Neural cell (in vitro differentiated cells): ENCODE measurements around the gene BCL6B. TPM values are rescaled to one million over a fixed set of nuclear protein-coding genes. Genes with fewer than 3 reads are reported as not detected.

Source experiments
- H2AFZ ChIP-seq: fragments of 200-600, 300-800 bp; sonication (generic), shearing (Covaris generic); 2 replicates; pipeline ENCODE4 v1.6.0; 2014; ENCODE audit warnings: low read depth, mild to moderate bottlenecking, antibody characterized with exemption, low read length, moderate library complexity
- H3F3A ChIP-seq: fragments of 200-600 bp; shearing (Covaris generic); 2 replicates; pipeline ENCODE4 v1.6.1; 2016; ENCODE audit warnings: mild to moderate bottlenecking, moderate library complexity, mixed read lengths, antibody characterized with exemption, low read length; ENCODE audit not compliant: insufficient read depth, poor library complexity, severe bottlenecking
- H3K27ac ChIP-seq: fragments of 200-600, 300-800 bp; sonication (generic), shearing (Covaris generic); 2 replicates; pipeline ENCODE4 v1.5.1; 2014; ENCODE audit warnings: mild to moderate bottlenecking, low read length, moderate library complexity
- H3K27me3 ChIP-seq: fragments of 300-800, 200-600 bp; sonication (generic), shearing (Covaris generic); 2 replicates; pipeline ENCODE4 v1.6.0; 2014; ENCODE audit warnings: mild to moderate bottlenecking, low read depth, low read length, moderate library complexity; ENCODE audit not compliant: insufficient read depth
- H3K36me3 ChIP-seq: fragments of 300-800, 200-600 bp; sonication (generic), shearing (Covaris generic); 2 replicates; pipeline ENCODE4 v1.5.1; 2014; ENCODE audit warnings: mild to moderate bottlenecking, antibody characterized with exemption, low read length, moderate library complexity; ENCODE audit not compliant: insufficient read depth
- H3K4me2 ChIP-seq: fragments of 300-800, 200-600 bp; sonication (generic), shearing (Covaris generic); 2 replicates; pipeline ENCODE4 v1.6.0; 2014; ENCODE audit warnings: mild to moderate bottlenecking, low read length
- H3K4me3 ChIP-seq: fragments of 300-800, 200-600 bp; sonication (generic), shearing (Covaris generic); 2 replicates; pipeline ENCODE4 v1.5.1; 2014; ENCODE audit warnings: mild to moderate bottlenecking, low read length, moderate library complexity
- H3K79me2 ChIP-seq: fragments of 200-600 bp; shearing (Covaris generic); replicated peaks from 2 replicates; pipeline ENCODE4 v1.6.0; 2014; ENCODE audit warnings: mild to moderate bottlenecking, low read length, moderate library complexity; ENCODE audit not compliant: insufficient read depth
- H3K9ac ChIP-seq: fragments of 300-800, 200-600 bp; sonication (generic), shearing (Covaris generic); 2 replicates; pipeline ENCODE4 v1.6.1; 2016; ENCODE audit warnings: mild to moderate bottlenecking, low read length, mixed read lengths
- H3K9me2 ChIP-seq: fragments of 200-600 bp; shearing (Covaris generic); 2 replicates; pipeline ENCODE4 v1.6.1; 2016; ENCODE audit warnings: mild to moderate bottlenecking, low read length, mixed read lengths; ENCODE audit not compliant: insufficient read depth
- H3K9me3 ChIP-seq: fragments of 200-600, 300-800 bp; sonication (generic), shearing (Covaris generic); 2 replicates; pipeline ENCODE4 v1.6.1; 2016; ENCODE audit warnings: mild to moderate bottlenecking, mixed run types, low read length, moderate library complexity, mixed read lengths
- H4K20me1 ChIP-seq: fragments of 200-600 bp; shearing (Covaris generic); 2 replicates; pipeline ENCODE4 v1.6.1; 2016; ENCODE audit warnings: mild to moderate bottlenecking, mixed run types; ENCODE audit not compliant: insufficient read depth
- CTCF ChIP-seq: fragments of 450-650 bp; IDR thresholded peaks from 2 replicates; pipeline ENCODE4 v1.5.1; 2014; ENCODE audit warnings: antibody characterized with exemption, mild to moderate bottlenecking, moderate library complexity; ENCODE audit not compliant: poor library complexity, severe bottlenecking
- EP300 ChIP-seq: fragments of 450-650 bp; conservative IDR thresholded peaks from 2 replicates; pipeline ENCODE4 v1.6.1; 2014; ENCODE audit warnings: antibody characterized with exemption, mild to moderate bottlenecking, moderate library complexity; ENCODE audit not compliant: poor library complexity, severe bottlenecking
- EZH2 ChIP-seq: fragments of 200-600, 300-800 bp; shearing (Covaris generic), sonication (generic); IDR thresholded peaks from 2 replicates; pipeline ENCODE4 v1.6.1; 2014; ENCODE audit warnings: antibody characterized with exemption, low read length, borderline replicate concordance, mild to moderate bottlenecking; ENCODE audit not compliant: insufficient read depth, poor library complexity, severe bottlenecking
- MXI1 ChIP-seq: fragments of 450-650 bp; conservative IDR thresholded peaks from 2 replicates; pipeline ENCODE4 v1.6.1; 2014; ENCODE audit warnings: antibody characterized with exemption, mild to moderate bottlenecking; ENCODE audit not compliant: poor library complexity, severe bottlenecking
- POLR2AphosphoS5 ChIP-seq: IDR thresholded peaks from 2 replicates; pipeline ENCODE4 v1.6.1; 2012
- RAD21 ChIP-seq: fragments of 450-650 bp; conservative IDR thresholded peaks from 2 replicates; pipeline ENCODE4 v1.6.1; 2014; ENCODE audit warnings: antibody characterized with exemption, mild to moderate bottlenecking, moderate library complexity
- REST ChIP-seq: IDR thresholded peaks from 2 replicates; pipeline ENCODE4 v1.6.1; 2012; ENCODE audit warnings: borderline replicate concordance
- SMC3 ChIP-seq: fragments of 450-650 bp; conservative IDR thresholded peaks from 2 replicates; pipeline ENCODE4 v1.6.1; 2014; ENCODE audit warnings: antibody characterized with exemption, mild to moderate bottlenecking, moderate library complexity; ENCODE audit not compliant: poor library complexity
- TAF1 ChIP-seq: IDR thresholded peaks from 2 replicates; pipeline ENCODE4 v1.6.1; 2012; ENCODE audit warnings: low read depth
- polyA plus RNA-seq: library from polyadenylated mRNA; depleted of rRNA; stranded (reverse); fragments of >200 nt; gene quantifications from 2 replicates; pipeline ENCODE4 v1.2.3, GENCODE V29; 2014

Gene BCL6B
- polyA plus RNA-seq, 1 donor from 2014 or later = not detected

GRCh38 chr17:7020894-7021664 is 1.8 kb upstream of the BCL6B start:
- no peak overlapping the region for H3K4me2 ChIP-seq
- H3K27ac ChIP-seq = no peak overlapping the region
- H3K9me3 ChIP-seq = no peaks in the 10 kb centered on the region
- H3K27me3 ChIP-seq = peaks cover 40% of the 10 kb centered on the region
- no peak overlapping the region for H2AFZ ChIP-seq
- no peaks in the 10 kb centered on the region for H3K9me2 ChIP-seq
- no peaks in the 10 kb centered on the region for H3K79me2 ChIP-seq
- no peaks in the 10 kb centered on the region for H3K36me3 ChIP-seq
- no peak for TF ChIP-seq CTCF
- no peak overlapping the region for H3K9ac ChIP-seq
- H4K20me1 ChIP-seq = no peaks in the 10 kb centered on the region
- H3F3A ChIP-seq = no peaks in the 10 kb centered on the region
- H3K4me3 ChIP-seq = no peak overlapping the region

GRCh38 chr17:7021993-7022778 is 664 bp upstream of the BCL6B start:
- H3K9me2 ChIP-seq = no peaks in the 10 kb centered on the region
- no peak overlapping the region for H2AFZ ChIP-seq
- H3K27ac ChIP-seq = no peak overlapping the region
- no peaks in the 10 kb centered on the region for H3K9me3 ChIP-seq
- peak overlapping the region; percentile 39 for H3K4me3 ChIP-seq
- no peaks in the 10 kb centered on the region for H3K36me3 ChIP-seq
- no peak overlapping the region for H3K9ac ChIP-seq
- no peak for TF ChIP-seq EZH2
- TF ChIP-seq EP300 = no peak
- TF ChIP-seq CTCF = peak; percentile 79
- peak; percentile 65 for TF ChIP-seq SMC3
- no peak for TF ChIP-seq REST
- TF ChIP-seq POLR2AphosphoS5 = no peak
- no peak for TF ChIP-seq MXI1
- TF ChIP-seq RAD21 = peak; percentile 61
- no peak for TF ChIP-seq TAF1
- H3F3A ChIP-seq = no peaks in the 10 kb centered on the region
- H4K20me1 ChIP-seq = no peaks in the 10 kb centered on the region
- no peak overlapping the region for H3K4me2 ChIP-seq
- no peaks in the 10 kb centered on the region for H3K79me2 ChIP-seq
- peaks cover 40% of the 10 kb centered on the region for H3K27me3 ChIP-seq
